ENCODE measurements around the gene ZBTB12. TPM values are rescaled to one million over a fixed set of nuclear protein-coding genes. Genes with fewer than 3 reads are reported as not detected.

ZBTB12 gene
- total and polyA plus RNA-seq, 2 of the 13 experiments (the other 11 are each of a cell fraction or from before 2014, with no cell fraction given), result 4.8 to 6.0 TPM

GRCh38 chr6:31897612-31898382 lies 4.1 kb downstream of the ZBTB12 start, which contains the start of gene EHMT2 (continued):
- TF ChIP-seq USF2 (IDR thresholded peaks at IDR 0.05; ENCODE audit: low read depth, low read length) (peak; percentile 93), USF2 (CRISPR knock-in tag; IDR thresholded peaks at IDR 0.05; ENCODE audit: borderline replicate concordance) (peak; percentile 80; the same call in 1 of the 2 replicates), LRRFIP1 (CRISPR knock-in tag; conservative IDR thresholded peaks at IDR 0.05) (no peak), KDM2A (CRISPR knock-in tag; IDR thresholded peaks at IDR 0.05; ENCODE audit: borderline replicate concordance, low read depth) (peak; percentile 82), HNRNPH1 (optimal IDR thresholded peaks at IDR 0.05; ENCODE audit: low read depth, low read length) (no peak), NCOA2 (CRISPR knock-in tag; IDR thresholded peaks at IDR 0.05) (peak; percentile 13; the same call in 1 of the 2 replicates), GABPB1 (CRISPR knock-in tag; IDR thresholded peaks at IDR 0.05) (peak; percentile 23; the same call in 1 of the 2 replicates), ZNF740 (CRISPR knock-in tag; IDR thresholded peaks at IDR 0.05) (0 out of 2 replicates have a peak, but pooled peaks have one; percentile 9), ZNF225 (CRISPR knock-in tag; IDR thresholded peaks at IDR 0.05) (no peak), ZNF501 (CRISPR knock-in tag; IDR thresholded peaks at IDR 0.05) (peak; percentile 79; the same call in 1 of the 2 replicates), TOPORS (CRISPR knock-in tag; IDR thresholded peaks at IDR 0.05) (no peak), SALL1 (CRISPR knock-in tag; IDR thresholded peaks at IDR 0.05) (peak; percentile 40; the same call in 1 of the 2 replicates), NPAS2 (CRISPR knock-in tag; IDR thresholded peaks at IDR 0.05; ENCODE audit: borderline replicate concordance) (no peak), RXRB (CRISPR knock-in tag; IDR thresholded peaks at IDR 0.05; ENCODE audit: borderline replicate concordance) (0 out of 2 replicates have a peak, but pooled peaks have one; percentile 21), ERF (CRISPR knock-in tag; IDR thresholded peaks at IDR 0.05) (0 out of 2 replicates have a peak, but pooled peaks have one; percentile 9), CBFB (CRISPR knock-in tag; IDR thresholded peaks at IDR 0.05) (0 out of 2 replicates have a peak, but pooled peaks have one; percentile 20), ZHX2 (IDR thresholded peaks at IDR 0.05; ENCODE audit: low read depth) (peak; percentile 74), ZHX2 (CRISPR knock-in tag; IDR thresholded peaks at IDR 0.05; ENCODE audit: borderline replicate concordance) (no peak)

Data from HepG2 (cell line).